ENCODE results near the gene CHRND. TPM values are rescaled to one million over a fixed set of nuclear protein-coding genes. Genes with fewer than 3 reads are reported as not detected.
"Not testable (repeated sequence)": the region's sequence is repeated elsewhere in the genome, so short reads cannot be mapped to it uniquely, and the experiment has no call there.

CHRND gene
- total RNA-seq, 1 donor from 2014 or later, result not detected

DNA sequence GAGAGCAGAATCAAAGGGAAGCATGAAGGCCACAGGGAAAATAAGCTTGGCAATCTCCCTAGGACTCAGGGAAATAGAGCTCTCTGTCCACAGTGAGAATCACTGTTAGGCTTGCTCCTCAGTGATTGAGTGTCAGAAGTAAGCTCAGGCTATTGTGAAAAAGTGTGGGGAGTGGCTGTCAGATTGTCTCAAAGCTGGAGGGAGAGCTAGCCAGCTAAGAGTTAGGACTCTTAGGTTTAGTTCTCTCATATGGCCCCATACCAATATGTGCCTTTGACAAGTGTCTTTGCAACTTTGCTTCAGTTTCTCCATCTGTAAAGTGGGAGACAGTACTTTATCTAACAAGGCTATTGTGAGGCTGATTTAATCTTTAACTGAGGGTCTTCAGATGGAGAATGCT lies 41.8 kb downstream of the CHRND start:
- H3K4me3 ChIP-seq (ENCODE audit: low read depth, low read length), result no peak overlapping the region
- TF ChIP-seq, protein P1, sequence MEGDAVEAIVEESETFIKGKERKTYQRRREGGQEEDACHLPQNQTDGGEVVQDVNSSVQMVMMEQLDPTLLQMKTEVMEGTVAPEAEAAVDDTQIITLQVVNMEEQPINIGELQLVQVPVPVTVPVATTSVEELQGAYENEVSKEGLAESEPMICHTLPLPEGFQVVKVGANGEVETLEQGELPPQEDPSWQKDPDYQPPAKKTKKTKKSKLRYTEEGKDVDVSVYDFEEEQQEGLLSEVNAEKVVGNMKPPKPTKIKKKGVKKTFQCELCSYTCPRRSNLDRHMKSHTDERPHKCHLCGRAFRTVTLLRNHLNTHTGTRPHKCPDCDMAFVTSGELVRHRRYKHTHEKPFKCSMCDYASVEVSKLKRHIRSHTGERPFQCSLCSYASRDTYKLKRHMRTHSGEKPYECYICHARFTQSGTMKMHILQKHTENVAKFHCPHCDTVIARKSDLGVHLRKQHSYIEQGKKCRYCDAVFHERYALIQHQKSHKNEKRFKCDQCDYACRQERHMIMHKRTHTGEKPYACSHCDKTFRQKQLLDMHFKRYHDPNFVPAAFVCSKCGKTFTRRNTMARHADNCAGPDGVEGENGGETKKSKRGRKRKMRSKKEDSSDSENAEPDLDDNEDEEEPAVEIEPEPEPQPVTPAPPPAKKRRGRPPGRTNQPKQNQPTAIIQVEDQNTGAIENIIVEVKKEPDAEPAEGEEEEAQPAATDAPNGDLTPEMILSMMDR (conservative IDR thresholded peaks at IDR 0.05; ENCODE audit: low read depth, low read length), result no peak
- DNase-seq (ENCODE audit: low read depth), result no peak

DNA sequence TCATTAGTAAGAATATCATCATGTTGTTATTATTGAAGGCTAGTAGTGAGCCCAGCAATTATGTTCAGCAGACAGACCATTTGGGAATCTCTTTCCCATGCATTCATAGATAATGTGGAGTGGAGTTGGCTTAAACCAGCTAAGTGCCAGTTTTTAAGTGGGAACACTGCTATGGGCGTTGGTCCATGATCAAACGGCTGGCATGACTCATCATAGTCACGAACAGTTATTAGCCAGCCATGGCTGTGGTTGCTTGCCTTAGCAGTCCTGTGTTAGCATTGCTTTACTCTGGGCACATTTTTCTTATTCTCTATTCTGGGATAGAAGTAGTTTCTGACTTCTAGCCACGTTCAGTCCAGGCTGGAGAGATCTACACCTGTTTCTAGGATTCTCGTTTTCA lies 42.2 kb downstream of the CHRND start:
- no peak overlapping the region for H3K4me3 ChIP-seq (ENCODE audit: low read depth, low read length)
- peak; percentile 53 for DNase-seq (ENCODE audit: low read depth)
- TF ChIP-seq, protein P1 (conservative IDR thresholded peaks at IDR 0.05; ENCODE audit: low read depth, low read length), result no peak

- no peak overlapping the region for H3K4me3 ChIP-seq (ENCODE audit: low read depth, low read length)
- TF ChIP-seq, protein P1 (conservative IDR thresholded peaks at IDR 0.05; ENCODE audit: low read depth, low read length), result no peak
- no peak for DNase-seq (ENCODE audit: low read depth)
These were observed 43.6 kb downstream of the CHRND start for GRCh38 chr2:232569541-232569940.

GRCh38 chr2:232570481-232570880 lies 44.5 kb downstream of the CHRND start:
- H3K4me3 ChIP-seq (ENCODE audit: low read depth, low read length); DNase-seq (ENCODE audit: low read depth): not testable (repeated sequence)

- DNase-seq (ENCODE audit: low read depth), result peak; percentile 60
- TF ChIP-seq, protein P1 (conservative IDR thresholded peaks at IDR 0.05; ENCODE audit: low read depth, low read length), result no peak
- H3K4me3 ChIP-seq (ENCODE audit: low read depth, low read length), result no peak overlapping the region
These were observed 45.1 kb downstream of the CHRND start for GRCh38 chr2:232571026-232571474.

GRCh38 chr2:232573042-232573441 lies 47.1 kb downstream of the CHRND start:
- H3K4me3 ChIP-seq (ENCODE audit: low read depth, low read length), result no peak overlapping the region
- peak; percentile 44 for DNase-seq (ENCODE audit: low read depth)
- TF ChIP-seq, protein P1 (conservative IDR thresholded peaks at IDR 0.05; ENCODE audit: low read depth, low read length), result no peak

DNA sequence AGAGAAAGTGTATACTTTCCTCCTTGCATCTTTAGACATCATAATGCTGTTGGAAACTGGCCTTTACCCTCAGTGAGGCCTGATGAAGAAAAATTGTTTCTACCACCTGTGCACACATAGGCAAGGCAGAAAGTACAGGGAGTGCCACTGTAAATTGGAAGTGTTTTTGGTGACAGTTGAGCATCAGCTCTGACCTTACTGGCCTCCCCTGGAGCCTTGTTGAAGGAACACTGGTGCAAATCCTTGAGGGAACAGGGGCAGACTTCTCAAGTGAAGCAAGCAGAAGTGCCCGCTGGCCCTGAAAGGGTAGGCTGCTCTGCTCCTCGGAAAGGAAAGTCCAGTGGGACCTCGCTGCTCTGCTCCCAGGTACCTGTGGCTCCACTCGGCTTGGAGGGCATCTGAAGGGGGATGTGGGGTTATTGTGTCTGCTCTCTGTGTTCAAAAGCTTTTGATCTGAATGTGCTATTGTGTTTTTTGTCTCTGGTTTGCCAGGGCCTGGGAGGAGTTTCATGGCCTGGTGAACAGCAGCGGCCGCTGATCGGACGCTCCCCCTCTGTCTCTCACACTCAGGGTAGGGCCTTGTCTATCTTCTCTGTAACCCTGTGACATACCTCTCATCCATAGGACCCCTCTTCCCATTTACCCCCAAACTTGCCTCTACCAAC lies 47.9 kb downstream of the CHRND start:
- TF ChIP-seq, protein P1 (conservative IDR thresholded peaks at IDR 0.05; ENCODE audit: low read depth, low read length), result no peak
- H3K4me3 ChIP-seq (ENCODE audit: low read depth, low read length), result no peak overlapping the region
- no peak for DNase-seq (ENCODE audit: low read depth)

All from epithelial cell of proximal tubule (primary cell).